ENCODE data around the gene WDR45B. TPM values are rescaled to one million over a fixed set of nuclear protein-coding genes. Genes with fewer than 3 reads are reported as not detected.

Gene WDR45B
- total and polyA plus RNA-seq, 9 donors: 51.9 to 71.6 (median 62.2) TPM

- no peak overlapping the region for H3K27ac ChIP-seq (ENCODE audit: low read length)
- no peak overlapping the region for H3K4me3 ChIP-seq (ENCODE audit: low read length)
- peaks cover 12% of the 10 kb centered on the region for H3K36me3 ChIP-seq (ENCODE audit: control insufficient read depth, insufficient read depth, low read length)
- WGBS (ENCODE audit: insufficient coverage): 81% methylated on average over 13 of the region's 15 CpGs
- no peaks in the 10 kb centered on the region for H3K27me3 ChIP-seq (ENCODE audit: control insufficient read depth, insufficient read depth, low read length)
- DNase-seq: no peak
- H3K9me3 ChIP-seq (replicated peaks; ENCODE audit: control insufficient read depth, low read depth, low read length): no peaks in the 10 kb centered on the region
- peaks cover 16% of the 10 kb centered on the region for H3K4me1 ChIP-seq (ENCODE audit: control insufficient read depth, insufficient read depth, low read length)
Measured at GRCh38 chr17:82667668-82668000, 19.4 kb upstream of the WDR45B start.

- Histone ChIP-seq H3K9me3 (replicated peaks; ENCODE audit: control insufficient read depth, low read depth, low read length) (no peaks in the 10 kb centered on the region), H3K36me3 (ENCODE audit: control insufficient read depth, insufficient read depth, low read length) (peaks cover 14% of the 10 kb centered on the region), H3K27ac (ENCODE audit: low read length) (no peak overlapping the region), H3K4me3 (ENCODE audit: low read length) (no peak overlapping the region), H3K27me3 (ENCODE audit: control insufficient read depth, insufficient read depth, low read length) (no peaks in the 10 kb centered on the region), H3K4me1 (ENCODE audit: control insufficient read depth, insufficient read depth, low read length) (peaks cover 16% of the 10 kb centered on the region)
- WGBS (ENCODE audit: insufficient coverage): 83% methylated on average over 25 of the region's 28 CpGs
- DNase-seq: no peak
Measured at GRCh38 chr17:82666931-82667667, 18.9 kb upstream of the WDR45B start.

- WGBS (ENCODE audit: insufficient coverage): 86% methylated on average over 4 of the region's 6 CpGs
- Histone ChIP-seq H3K27ac (ENCODE audit: low read length) (no peak overlapping the region), H3K4me1 (ENCODE audit: control insufficient read depth, insufficient read depth, low read length) (peaks cover 16% of the 10 kb centered on the region), H3K27me3 (ENCODE audit: control insufficient read depth, insufficient read depth, low read length) (no peaks in the 10 kb centered on the region), H3K36me3 (ENCODE audit: control insufficient read depth, insufficient read depth, low read length) (peaks cover 16% of the 10 kb centered on the region), H3K9me3 (replicated peaks; ENCODE audit: control insufficient read depth, low read depth, low read length) (no peaks in the 10 kb centered on the region), H3K4me3 (ENCODE audit: low read length) (no peak overlapping the region)
- DNase-seq: no peak
Measured at GRCh38 chr17:82665891-82666290, 17.6 kb upstream of the WDR45B start.

GRCh38 chr17:82665217-82665616, 17.0 kb upstream of the WDR45B start:
- no peak overlapping the region for H3K27ac ChIP-seq (ENCODE audit: low read length)
- 56% methylated on average over 2 of the region's 11 CpGs for WGBS (ENCODE audit: insufficient coverage)
- no peak for DNase-seq
- H3K4me3 ChIP-seq (ENCODE audit: low read length): no peak overlapping the region
- H3K36me3 ChIP-seq (ENCODE audit: control insufficient read depth, insufficient read depth, low read length): peaks cover 22% of the 10 kb centered on the region
- no peaks in the 10 kb centered on the region for H3K27me3 ChIP-seq (ENCODE audit: control insufficient read depth, insufficient read depth, low read length)
- H3K9me3 ChIP-seq (replicated peaks; ENCODE audit: control insufficient read depth, low read depth, low read length): no peaks in the 10 kb centered on the region
- peaks cover 14% of the 10 kb centered on the region for H3K4me1 ChIP-seq (ENCODE audit: control insufficient read depth, insufficient read depth, low read length)

- no peak overlapping the region for H3K27ac ChIP-seq (ENCODE audit: low read length)
- no peak overlapping the region for H3K4me3 ChIP-seq (ENCODE audit: low read length)
- no peaks in the 10 kb centered on the region for H3K27me3 ChIP-seq (ENCODE audit: control insufficient read depth, insufficient read depth, low read length)
- H3K4me1 ChIP-seq (ENCODE audit: control insufficient read depth, insufficient read depth, low read length): peaks cover 10% of the 10 kb centered on the region
- no peak for DNase-seq
- 45% methylated on average over 22 of the region's 22 CpGs for WGBS (ENCODE audit: insufficient coverage)
- H3K9me3 ChIP-seq (replicated peaks; ENCODE audit: control insufficient read depth, low read depth, low read length): no peaks in the 10 kb centered on the region
- H3K36me3 ChIP-seq (ENCODE audit: control insufficient read depth, insufficient read depth, low read length): peaks cover 27% of the 10 kb centered on the region
Measured at GRCh38 chr17:82664701-82665182, 16.5 kb upstream of the WDR45B start.

GRCh38 chr17:82664276-82664575, 16.0 kb upstream of the WDR45B start:
- H3K9me3 ChIP-seq (replicated peaks; ENCODE audit: control insufficient read depth, low read depth, low read length): no peaks in the 10 kb centered on the region
- no peaks in the 10 kb centered on the region for H3K27me3 ChIP-seq (ENCODE audit: control insufficient read depth, insufficient read depth, low read length)
- no peak for DNase-seq
- H3K36me3 ChIP-seq (ENCODE audit: control insufficient read depth, insufficient read depth, low read length): peaks cover 32% of the 10 kb centered on the region
- no peak overlapping the region for H3K27ac ChIP-seq (ENCODE audit: low read length)
- H3K4me1 ChIP-seq (ENCODE audit: control insufficient read depth, insufficient read depth, low read length): peaks cover 7% of the 10 kb centered on the region
- WGBS (ENCODE audit: insufficient coverage): 87% methylated on average over 10 of the region's 17 CpGs
- H3K4me3 ChIP-seq (ENCODE audit: low read length): no peak overlapping the region

- H3K36me3 ChIP-seq (ENCODE audit: control insufficient read depth, insufficient read depth, low read length): peaks cover 38% of the 10 kb centered on the region
- DNase-seq: no peak
- H3K27me3 ChIP-seq (ENCODE audit: control insufficient read depth, insufficient read depth, low read length): no peaks in the 10 kb centered on the region
- H3K4me1 ChIP-seq (ENCODE audit: control insufficient read depth, insufficient read depth, low read length): peaks cover 4% of the 10 kb centered on the region
- no peak overlapping the region for H3K4me3 ChIP-seq (ENCODE audit: low read length)
- H3K9me3 ChIP-seq (replicated peaks; ENCODE audit: control insufficient read depth, low read depth, low read length): no peaks in the 10 kb centered on the region
- H3K27ac ChIP-seq (ENCODE audit: low read length): no peak overlapping the region
- WGBS (ENCODE audit: insufficient coverage): 94% methylated on average over 12 of the region's 39 CpGs
Measured at GRCh38 chr17:82663381-82664275, 15.4 kb upstream of the WDR45B start.

GRCh38 chr17:82662711-82663261, 14.5 kb upstream of the WDR45B start:
- H3K9me3 ChIP-seq (replicated peaks; ENCODE audit: control insufficient read depth, low read depth, low read length): no peaks in the 10 kb centered on the region
- H3K27ac ChIP-seq (ENCODE audit: low read length): no peak overlapping the region
- no peaks in the 10 kb centered on the region for H3K27me3 ChIP-seq (ENCODE audit: control insufficient read depth, insufficient read depth, low read length)
- no peak for DNase-seq
- no peak overlapping the region for H3K4me3 ChIP-seq (ENCODE audit: low read length)
- H3K36me3 ChIP-seq (ENCODE audit: control insufficient read depth, insufficient read depth, low read length): peaks cover 46% of the 10 kb centered on the region
- whole genome bisulfite sequencing (ENCODE audit: insufficient coverage): 83% methylated on average over 20 of the region's 20 CpGs
- no peaks in the 10 kb centered on the region for H3K4me1 ChIP-seq (ENCODE audit: control insufficient read depth, insufficient read depth, low read length)

- DNase-seq: no peak
- peaks cover 45% of the 10 kb centered on the region for H3K36me3 ChIP-seq (ENCODE audit: control insufficient read depth, insufficient read depth, low read length)
- WGBS (ENCODE audit: insufficient coverage): 82% methylated on average over 26 of the region's 31 CpGs
- H3K9me3 ChIP-seq (replicated peaks; ENCODE audit: control insufficient read depth, low read depth, low read length): no peaks in the 10 kb centered on the region
- H3K4me3 ChIP-seq (ENCODE audit: low read length): no peak overlapping the region
- no peaks in the 10 kb centered on the region for H3K4me1 ChIP-seq (ENCODE audit: control insufficient read depth, insufficient read depth, low read length)
- H3K27ac ChIP-seq (ENCODE audit: low read length): no peak overlapping the region
- H3K27me3 ChIP-seq (ENCODE audit: control insufficient read depth, insufficient read depth, low read length): no peaks in the 10 kb centered on the region
Measured at GRCh38 chr17:82661717-82662683, 13.8 kb upstream of the WDR45B start.
